SK-N-SH (cell line): ENCODE data around the gene ADPRHL1.
"Not testable (repeated sequence)": the region's sequence is repeated elsewhere in the genome, so short reads cannot be mapped to it uniquely, and the experiment has no call there.

ENCODE experiments used
- CTCF ChIP-seq: fragments of 200-600 bp; sonication (generic); IDR thresholded peaks from 2 replicates; pipeline ENCODE4 v1.6.1; 2017; ENCODE audit warnings: antibody characterized with exemption, mild to moderate bottlenecking, moderate library complexity
- POLR2AphosphoS5 ChIP-seq: IDR thresholded peaks from 2 replicates; pipeline ENCODE4 v1.6.1; 2012; ENCODE audit warnings: low read depth, low read length
- TCF12 ChIP-seq: IDR thresholded peaks from 2 replicates; pipeline ENCODE4 v1.4.0; 2012

GRCh38 chr13:113368353-113368752 is 84.9 kb downstream of the ADPRHL1 start:
- not testable (repeated sequence) for TF ChIP-seq TCF12, POLR2AphosphoS5, CTCF
